ENCODE results near the gene MAN1C1.

Gene MAN1C1

GRCh38 chr1:25820247-25821111 is 203.9 kb downstream of the MAN1C1 start:
- TF ChIP-seq CTCF (IDR thresholded peaks at IDR 0.05; ENCODE audit: low read depth, low read length) (no peak), MYC (IDR thresholded peaks at IDR 0.05; ENCODE audit: low read depth, low read length) (no peak; the same call in 1 of the 2 replicates), POLR2A (IDR thresholded peaks at IDR 0.05; ENCODE audit: extremely low read depth, insufficient read length) (peak; percentile 51), MAX (IDR thresholded peaks at IDR 0.05; ENCODE audit: low read depth, low read length) (no peak; the same call in 1 of the 2 replicates)
- peak; percentile 88 for DNase-seq (ENCODE audit: low read depth)
- H3K4me3 ChIP-seq (ENCODE audit: low read depth, low read length), result peak overlapping the region; percentile 78

GRCh38 chr1:25821112-25821476 is 204.5 kb downstream of the MAN1C1 start:
- TF ChIP-seq MYC (IDR thresholded peaks at IDR 0.05; ENCODE audit: low read depth, low read length), result 0 out of 2 replicates have a peak, but pooled peaks have one; percentile 22
- TF ChIP-seq MAX (IDR thresholded peaks at IDR 0.05; ENCODE audit: low read depth, low read length), result no peak
- TF ChIP-seq POLR2A (IDR thresholded peaks at IDR 0.05; ENCODE audit: extremely low read depth, insufficient read length), result no peak
- H3K4me3 ChIP-seq (ENCODE audit: low read depth, low read length), result peak overlapping the region; percentile 78
- peak; percentile 58 for DNase-seq (ENCODE audit: low read depth)

GRCh38 chr1:25821630-25822091 is 205.1 kb downstream of the MAN1C1 start:
- no peak for DNase-seq (ENCODE audit: low read depth)

GRCh38 chr1:25825605-25826004 is 209.0 kb downstream of the MAN1C1 start:
- no peak for DNase-seq (ENCODE audit: low read depth)
- no peak for TF ChIP-seq CTCF (IDR thresholded peaks at IDR 0.05; ENCODE audit: low read depth, low read length)
- no peak for TF ChIP-seq MYC (IDR thresholded peaks at IDR 0.05; ENCODE audit: low read depth, low read length)
- TF ChIP-seq POLR2A (IDR thresholded peaks at IDR 0.05; ENCODE audit: extremely low read depth, insufficient read length), result no peak

More at GRCh38 chr1:25821630-25822091, 205.1 kb downstream of the MAN1C1 start:
- H3K4me3 ChIP-seq (ENCODE audit: low read depth, low read length), result peak overlapping the region; percentile 78
- 0 out of 2 replicates have a peak, but pooled peaks have one; percentile 7 for TF ChIP-seq MYC (IDR thresholded peaks at IDR 0.05; ENCODE audit: low read depth, low read length)
- no peak for TF ChIP-seq MAX (IDR thresholded peaks at IDR 0.05; ENCODE audit: low read depth, low read length)
- no peak for TF ChIP-seq POLR2A (IDR thresholded peaks at IDR 0.05; ENCODE audit: extremely low read depth, insufficient read length)

GRCh38 chr1:25826571-25826970 is 210.0 kb downstream of the MAN1C1 start:
- DNase-seq (ENCODE audit: low read depth), result no peak
- no peak overlapping the region for H3K4me3 ChIP-seq (ENCODE audit: low read depth, low read length)
- TF ChIP-seq MAX (IDR thresholded peaks at IDR 0.05; ENCODE audit: low read depth, low read length) (no peak), MYC (IDR thresholded peaks at IDR 0.05; ENCODE audit: low read depth, low read length) (no peak), CTCF (IDR thresholded peaks at IDR 0.05; ENCODE audit: low read depth, low read length) (no peak), POLR2A (IDR thresholded peaks at IDR 0.05; ENCODE audit: extremely low read depth, insufficient read length) (no peak)

More at GRCh38 chr1:25825605-25826004, 209.0 kb downstream of the MAN1C1 start:
- no peak overlapping the region for H3K4me3 ChIP-seq (ENCODE audit: low read depth, low read length)

GRCh38 chr1:25828491-25828890 is 211.9 kb downstream of the MAN1C1 start:
- no peak for DNase-seq (ENCODE audit: low read depth)
- no peak overlapping the region for H3K4me3 ChIP-seq (ENCODE audit: low read depth, low read length)
- TF ChIP-seq CTCF (IDR thresholded peaks at IDR 0.05; ENCODE audit: low read depth, low read length), result no peak
- no peak for TF ChIP-seq MAX (IDR thresholded peaks at IDR 0.05; ENCODE audit: low read depth, low read length)
- no peak for TF ChIP-seq MYC (IDR thresholded peaks at IDR 0.05; ENCODE audit: low read depth, low read length)
- no peak for TF ChIP-seq POLR2A (IDR thresholded peaks at IDR 0.05; ENCODE audit: extremely low read depth, insufficient read length)

All from NB4 (cell line).